Cardiac muscle cell (in vitro differentiated cells and primary cell): ENCODE measurements around the gene SGSH. TPM values are rescaled to one million over a fixed set of nuclear protein-coding genes. Genes with fewer than 3 reads are reported as not detected.
A peak's percentile ranks its signal among the peaks of the same experiment; 100 is the strongest.
"Not testable (repeated sequence)": the region's sequence is repeated elsewhere in the genome, so short reads cannot be mapped to it uniquely, and the experiment has no call there.

Source experiments
- DNase-seq, 2 donors: peaks; one replicate each; pipeline versions ENCODE4 v3.0.0 to v3.0.0-alpha.2; 2010 to 2017; ENCODE audit warnings: low read depth in 1 of 2, low spot score in 1 of 2
- H3K27ac ChIP-seq: fragments of 200-600 bp; sonication (generic); 2 replicates; pipeline ENCODE4 v1.5.1; 2016
- H3K27me3 ChIP-seq: fragments of 200-600 bp; sonication (generic); 2 replicates; pipeline ENCODE4 v1.6.0; 2016; ENCODE audit warnings: control low read depth
- H3K36me3 ChIP-seq: fragments of 200-600 bp; sonication (generic); 2 replicates; pipeline ENCODE4 v1.5.1; 2016; ENCODE audit warnings: control low read depth
- H3K4me1 ChIP-seq: fragments of 200-600 bp; sonication (generic); 2 replicates; pipeline ENCODE4 v1.8.1; 2017; ENCODE audit warnings: low read depth, mild to moderate bottlenecking, mixed run types
- H3K4me3 ChIP-seq: fragments of 200-600 bp; sonication (generic); 2 replicates; pipeline ENCODE4 v1.5.1; 2016; ENCODE audit warnings: mild to moderate bottlenecking
- H3K9me3 ChIP-seq: fragments of 200-600 bp; sonication (generic); 2 replicates; pipeline ENCODE4 v1.5.1; 2017; ENCODE audit warnings: low read depth, mild to moderate bottlenecking, control low read depth
- polyA plus RNA-seq: library from polyadenylated mRNA; unstranded; fragments of >200 nt; fragmentation: Nextera tagmentation; extraction: Ambion mirVana; gene quantifications from 2 replicates; pipeline ENCODE4 v1.2.1, GENCODE V29; 2016
- total RNA-seq: library from RNA; depleted of rRNA; stranded (reverse); fragments of >200 nt; gene quantifications from 2 replicates; pipeline ENCODE4 v1.2.3, GENCODE V29; 2016
- TF ChIP-seq, protein P1 (sequence below): IDR thresholded peaks from 2 replicates; pipeline ENCODE4 v1.5.1; 2012; ENCODE audit warnings: low read depth, mild to moderate bottlenecking, low read length

The SGSH gene
- total and polyA plus RNA-seq, 2 experiments from 2014 or later, result 56.6 to 63.2 TPM

DNA sequence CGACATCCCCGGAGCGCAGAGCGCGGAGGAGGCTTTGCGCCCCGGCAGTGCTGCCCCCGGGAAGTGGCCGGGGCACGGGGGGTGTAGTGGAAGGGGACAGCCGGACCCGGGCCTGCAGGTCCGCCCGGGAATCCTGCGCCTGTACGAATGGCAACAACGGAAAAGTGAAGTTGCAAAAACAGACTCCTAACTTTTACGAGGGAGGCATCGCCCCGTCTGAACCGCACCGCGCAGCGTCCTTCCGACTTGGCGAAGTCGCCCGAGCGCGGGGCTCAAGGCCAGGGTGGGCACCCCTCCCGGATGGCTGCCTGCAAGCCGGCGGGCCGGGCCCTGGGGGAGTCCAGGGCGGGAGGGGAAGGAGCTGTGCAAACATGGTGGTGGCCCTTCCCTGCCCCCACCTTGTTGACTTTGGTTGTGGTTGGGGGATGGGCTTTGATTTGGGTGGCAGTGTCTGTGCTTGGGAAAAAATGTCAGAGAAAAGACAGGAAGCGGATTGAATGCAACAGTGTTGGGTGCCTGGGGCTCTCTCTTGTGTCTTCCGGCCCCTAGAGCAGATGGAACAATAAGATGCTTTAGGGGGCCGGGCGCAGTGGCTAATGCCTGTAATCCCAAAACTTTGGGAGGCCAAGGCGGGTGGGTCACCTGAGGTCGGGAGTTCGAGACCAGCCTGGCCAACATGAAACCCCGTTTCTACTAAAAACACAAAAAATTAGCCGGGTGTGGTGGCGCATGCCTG lies 41.2 kb upstream of the SGSH start:
- Histone ChIP-seq H3K4me3 (peak overlapping the region; percentile 97), H3K36me3 (no peaks in the 10 kb centered on the region), H3K9me3 (no peaks in the 10 kb centered on the region), H3K27ac (peak overlapping the region; percentile 76), H3K27me3 (no peaks in the 10 kb centered on the region), H3K4me1 (no peaks in the 10 kb centered on the region)
- TF ChIP-seq, protein P1, sequence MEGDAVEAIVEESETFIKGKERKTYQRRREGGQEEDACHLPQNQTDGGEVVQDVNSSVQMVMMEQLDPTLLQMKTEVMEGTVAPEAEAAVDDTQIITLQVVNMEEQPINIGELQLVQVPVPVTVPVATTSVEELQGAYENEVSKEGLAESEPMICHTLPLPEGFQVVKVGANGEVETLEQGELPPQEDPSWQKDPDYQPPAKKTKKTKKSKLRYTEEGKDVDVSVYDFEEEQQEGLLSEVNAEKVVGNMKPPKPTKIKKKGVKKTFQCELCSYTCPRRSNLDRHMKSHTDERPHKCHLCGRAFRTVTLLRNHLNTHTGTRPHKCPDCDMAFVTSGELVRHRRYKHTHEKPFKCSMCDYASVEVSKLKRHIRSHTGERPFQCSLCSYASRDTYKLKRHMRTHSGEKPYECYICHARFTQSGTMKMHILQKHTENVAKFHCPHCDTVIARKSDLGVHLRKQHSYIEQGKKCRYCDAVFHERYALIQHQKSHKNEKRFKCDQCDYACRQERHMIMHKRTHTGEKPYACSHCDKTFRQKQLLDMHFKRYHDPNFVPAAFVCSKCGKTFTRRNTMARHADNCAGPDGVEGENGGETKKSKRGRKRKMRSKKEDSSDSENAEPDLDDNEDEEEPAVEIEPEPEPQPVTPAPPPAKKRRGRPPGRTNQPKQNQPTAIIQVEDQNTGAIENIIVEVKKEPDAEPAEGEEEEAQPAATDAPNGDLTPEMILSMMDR, result no peak
- DNase-seq, result peak; percentile 51 to 64

GRCh38 chr17:80260791-80261158 lies 40.6 kb upstream of the SGSH start, which contains the start of gene RNF213:
RNF213 (plus strand) TSS chr17:80260852; CDS start chr17:80263682, 2,830 bp downstream.
- Histone ChIP-seq H3K27ac (peak within 1 kb of the TSS; percentile 76), H3K9me3 (no peaks in the 10 kb centered on the region), H3K4me3 (peak within 1 kb of the TSS; percentile 97), H3K36me3 (no peaks in the 10 kb centered on the region), H3K27me3 (no peaks in the 10 kb centered on the region), H3K4me1 (no peaks in the 10 kb centered on the region)
- TF ChIP-seq, protein P1, result no peak
- DNase-seq, result peak; percentile 37 to 70

GRCh38 chr17:80260069-80260535 lies 40.0 kb upstream of the SGSH start:
- no peaks in the 10 kb centered on the region for H3K36me3 ChIP-seq
- H3K4me3 ChIP-seq, result peak overlapping the region; percentile 49
- no peaks in the 10 kb centered on the region for H3K27me3 ChIP-seq
- no peaks in the 10 kb centered on the region for H3K4me1 ChIP-seq
- peak overlapping the region; percentile 50 for H3K27ac ChIP-seq
- H3K9me3 ChIP-seq, result no peaks in the 10 kb centered on the region
- peak; percentile 76 to 91 for DNase-seq
- TF ChIP-seq, protein P1, result no peak

DNA sequence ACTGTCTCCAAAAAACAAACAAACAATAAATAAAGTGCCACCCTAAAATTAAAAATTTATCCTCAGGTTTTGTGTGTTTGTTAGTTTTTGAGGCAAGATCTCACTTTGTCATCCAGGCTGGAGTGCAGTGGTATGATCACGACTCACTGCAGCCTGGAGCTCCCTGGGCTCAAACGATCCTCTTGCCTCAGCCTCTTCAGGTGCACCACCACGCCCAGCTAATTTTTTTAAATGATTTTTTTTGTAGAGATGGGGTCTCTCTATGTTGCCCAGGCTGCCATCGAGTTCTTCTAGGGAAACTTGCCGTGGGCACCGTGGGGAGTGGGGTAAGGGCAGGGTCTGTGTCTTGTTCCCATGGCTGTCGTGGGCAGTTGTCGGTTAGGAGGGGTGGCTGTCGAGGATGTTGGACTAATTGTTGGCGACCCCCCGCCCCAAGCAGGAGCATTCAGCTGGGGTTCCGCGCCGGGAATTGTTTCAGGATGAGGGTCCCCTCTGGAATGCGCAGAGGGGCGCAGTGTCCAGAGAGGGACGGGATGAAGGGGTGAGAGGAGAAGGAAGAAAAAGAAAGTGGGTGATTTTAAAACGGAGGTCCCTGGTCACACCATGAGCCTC lies 39.4 kb upstream of the SGSH start:
- Histone ChIP-seq H3K4me1 (no peaks in the 10 kb centered on the region), H3K4me3 (peak overlapping the region; percentile 49), H3K36me3 (no peaks in the 10 kb centered on the region), H3K9me3 (no peaks in the 10 kb centered on the region), H3K27me3 (no peaks in the 10 kb centered on the region), H3K27ac (no peak overlapping the region)
- TF ChIP-seq, protein P1, result no peak
- DNase-seq, result no peak

DNA sequence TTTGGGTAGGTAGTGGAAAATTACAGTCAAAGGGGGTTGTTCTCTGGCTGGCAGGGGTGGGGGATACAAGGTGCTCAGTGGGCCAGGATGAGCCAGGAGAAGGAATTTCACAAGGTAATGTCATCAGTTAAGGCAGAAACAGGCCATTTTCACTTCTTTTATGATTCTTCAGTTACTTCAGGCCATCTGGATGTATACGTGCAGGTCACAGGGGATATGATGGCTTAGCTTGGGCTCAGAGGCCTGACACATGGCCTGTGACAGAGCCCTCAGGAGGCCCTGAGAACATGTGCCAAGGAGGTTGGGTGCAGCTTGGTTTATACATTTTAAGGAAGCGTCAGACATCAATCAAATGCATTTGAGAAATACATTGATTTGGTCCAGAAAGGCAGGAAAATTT lies 38.2 kb upstream of the SGSH start:
- not testable (repeated sequence) for H3K27ac ChIP-seq, H3K4me1 ChIP-seq, H3K9me3 ChIP-seq, H3K27me3 ChIP-seq, DNase-seq, H3K36me3 ChIP-seq, H3K4me3 ChIP-seq

DNA sequence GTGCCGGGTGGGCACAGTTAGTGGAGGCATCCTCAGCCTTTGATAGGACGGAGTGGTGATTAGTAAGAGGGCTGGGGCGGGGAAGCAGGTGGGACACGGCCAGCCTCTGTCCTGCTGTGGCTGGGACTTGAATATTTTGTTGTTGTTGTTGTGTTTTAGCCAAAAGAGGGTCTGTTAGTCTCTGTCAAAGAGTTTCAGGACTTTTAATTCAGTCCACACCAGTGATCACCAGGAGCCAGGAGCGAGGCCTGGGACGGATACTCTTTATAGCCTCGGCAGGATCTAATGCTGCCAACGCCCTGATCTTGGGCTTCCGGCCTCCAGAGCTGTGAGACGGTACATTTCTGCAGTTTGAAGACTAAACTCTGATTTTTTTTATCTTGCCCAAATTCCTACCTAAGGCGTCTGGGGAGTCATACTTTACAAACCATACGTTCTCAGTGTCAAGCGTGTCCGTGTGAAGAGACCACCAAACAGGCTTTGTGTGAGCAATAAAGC lies 37.6 kb upstream of the SGSH start:
- TF ChIP-seq, protein P1, result no peak
- H3K27ac ChIP-seq, result no peak overlapping the region
- H3K4me3 ChIP-seq, result no peak overlapping the region
- no peaks in the 10 kb centered on the region for H3K4me1 ChIP-seq
- no peaks in the 10 kb centered on the region for H3K36me3 ChIP-seq
- H3K27me3 ChIP-seq, result no peaks in the 10 kb centered on the region
- DNase-seq, result no peak
- H3K9me3 ChIP-seq, result no peaks in the 10 kb centered on the region
